A549 (cell line): Measurements from ENCODE around the gene MRPL12. TPM values are rescaled to one million over a fixed set of nuclear protein-coding genes. Genes with fewer than 3 reads are reported as not detected.

ENCODE experiments used
- ATAC-seq, 2 experiments: fragments of 200-7000 bp in 1 of 2; fragments of >200 bp in 1 of 2; cut with Nextera tagmentation in 1 of 2; cut with Tn5 transposase in 1 of 2; 3 replicates each; pipeline versions ENCODE4 v1.8.0 to v1.9.1; 2018 to 2020; ENCODE audit warnings: mild to moderate bottlenecking in 1 of 2, moderate library complexity in 1 of 2
- CTCF ChIA-PET: fragments of 300-600 bp; sonication (Branson Sonifier 250); formaldehyde crosslinking; extraction: SDS; loops from one replicate; lab custom pipeline; 2021; ENCODE audit warnings: antibody characterized with exemption, inconsistent platforms; lab: Yijun Ruan, JAX
- POLR2A ChIA-PET: fragments of 350-600 bp; formaldehyde crosslinking; extraction: SDS; loops from one replicate; lab custom pipeline; 2021; ENCODE audit warnings: antibody characterized with exemption, inconsistent platforms; lab: Yijun Ruan, JAX
- DNase-seq, 2 experiments: peaks; one replicate each; pipeline versions ENCODE4 v3.0.0 to v3.0.0-alpha.2; 2011 to 2016; ENCODE audit warnings: low read depth in 1 of 2, low spot score in 1 of 2
- FAIRE-seq: peaks from 2 replicates; lab custom pipeline; 2011; peaks lifted over from hg19 to GRCh38; lab: Jason Lieb, UNC
- H3K27ac ChIP-seq, 2 experiments: fragments of >200 bp; sonication (Bioruptor Twin); formaldehyde crosslinking; 3 replicates each; pipeline ENCODE4 v1.5.1; 2016 to 2017
- H3K4me1 ChIP-seq: fragments of >200 bp; sonication (Bioruptor Twin); formaldehyde crosslinking; 3 replicates; pipeline ENCODE4 v1.6.1; 2016
- H3K4me2 ChIP-seq: fragments of >200 bp; sonication (Bioruptor Twin); formaldehyde crosslinking; 3 replicates; pipeline ENCODE4 v1.6.1; 2016
- H3K4me3 ChIP-seq: fragments of >200 bp; sonication (Bioruptor Twin); formaldehyde crosslinking; 3 replicates; pipeline ENCODE4 v1.5.1; 2016
- H3K9me3 ChIP-seq: fragments of >200 bp; sonication (Bioruptor Twin); formaldehyde crosslinking; 3 replicates; pipeline ENCODE4 v1.6.1; 2016
- CBX8 ChIP-seq: fragments of 200-600 bp; sonication (generic); IDR thresholded peaks from 2 replicates; pipeline ENCODE4 v1.6.1; 2016
- CEBPB ChIP-seq, 2 experiments: fragments of >200 bp in 1 of 2; sonication (Bioruptor Twin) in 1 of 2; formaldehyde crosslinking in 1 of 2; IDR thresholded peaks; 2 replicates each; pipeline ENCODE4 v1.6.1; 2012 to 2016
- CHD4 ChIP-seq: fragments of 200-600 bp; sonication (generic); IDR thresholded peaks from 2 replicates; pipeline ENCODE4 v1.6.1; 2016; ENCODE audit warnings: antibody characterized with exemption, mild to moderate bottlenecking, borderline replicate concordance
- EHF ChIP-seq: fragments of 250-450 bp; sonication (Bioruptor Pico); IDR thresholded peaks from 2 replicates; pipeline ENCODE4 v1.5.0; 2020; ENCODE audit warnings: mild to moderate bottlenecking
- EHMT2 ChIP-seq: fragments of 200-600 bp; sonication (generic); IDR thresholded peaks from 2 replicates; pipeline ENCODE4 v1.6.1; 2016; ENCODE audit warnings: antibody characterized with exemption, low read depth, mild to moderate bottlenecking, moderate library complexity
- EP300 ChIP-seq, 2 experiments: fragments of >200 bp; sonication (Bioruptor Twin); formaldehyde crosslinking; IDR thresholded peaks; 2 replicates in 1 of 2; 3 replicates in 1 of 2; pipeline ENCODE4 v1.6.1; 2016 to 2017
- ESRRA ChIP-seq: fragments of 150-350 bp; IDR thresholded peaks from 2 replicates; pipeline ENCODE4 v1.6.1; 2014; ENCODE audit warnings: mild to moderate bottlenecking, low read length, borderline replicate concordance
- FOSL2 ChIP-seq, 2 experiments: fragments of 450-650 bp in 1 of 2; fragments of >200 bp in 1 of 2; sonication (Bioruptor Twin) in 1 of 2; formaldehyde crosslinking; IDR thresholded peaks; 2 replicates each; pipeline versions ENCODE4 v1.5.0 to v1.6.1; 2016 to 2020; ENCODE audit warnings: mild to moderate bottlenecking in 1 of 2, moderate library complexity in 1 of 2
- GATA3 ChIP-seq: IDR thresholded peaks from 2 replicates; pipeline ENCODE4 v1.6.1; 2012; ENCODE audit warnings: borderline replicate concordance
- HMGXB4 ChIP-seq: fragments of 250-450 bp; sonication (Bioruptor Pico); IDR thresholded peaks from 2 replicates; pipeline ENCODE4 v1.5.0; 2021; ENCODE audit warnings: mild to moderate bottlenecking, moderate library complexity, borderline replicate concordance
- JUN ChIP-seq, 2 experiments: fragments of >200 bp; sonication (Bioruptor Twin); formaldehyde crosslinking; IDR thresholded peaks; 2 replicates in 1 of 2; 3 replicates in 1 of 2; pipeline ENCODE4 v1.6.1; 2016 to 2017
- KDM1A ChIP-seq: fragments of 200-600 bp; sonication (generic); IDR thresholded peaks from 2 replicates; pipeline ENCODE4 v1.6.1; 2016; ENCODE audit warnings: low read depth, mild to moderate bottlenecking
- POLR2AphosphoS2 ChIP-seq: conservative IDR thresholded peaks from 2 replicates; pipeline ENCODE4 v1.6.1; 2012; ENCODE audit warnings: low read length, improper control_type of control experiment, inconsistent platforms
- RAD21 ChIP-seq, 2 experiments: fragments of >200 bp in 1 of 2; sonication (Bioruptor Twin) in 1 of 2; formaldehyde crosslinking in 1 of 2; IDR thresholded peaks in 1 of 2; conservative IDR thresholded peaks in 1 of 2; 2 replicates in 1 of 2; 3 replicates in 1 of 2; pipeline ENCODE4 v1.6.1; 2012 to 2018; ENCODE audit warnings: inconsistent platforms in 1 of 2
- RARB ChIP-seq: fragments of 250-450 bp; sonication (Bioruptor Pico); IDR thresholded peaks from 2 replicates; pipeline ENCODE4 v1.8.0; 2021; ENCODE audit warnings: mild to moderate bottlenecking, moderate library complexity
- RFX5 ChIP-seq: fragments of 450-650 bp; IDR thresholded peaks from 2 replicates; pipeline ENCODE4 v1.7.1; 2014; ENCODE audit warnings: antibody characterized with exemption, mild to moderate bottlenecking, moderate library complexity
- SREBF2 ChIP-seq: fragments of 450-650 bp; IDR thresholded peaks from 2 replicates; pipeline ENCODE4 v1.6.1; 2014; ENCODE audit warnings: mild to moderate bottlenecking, moderate library complexity
- ZNF302 ChIP-seq: fragments of 250-450 bp; sonication (Bioruptor Pico); IDR thresholded peaks from 2 replicates; pipeline ENCODE4 v1.9.0; 2021; ENCODE audit warnings: inconsistent platforms, mild to moderate bottlenecking, moderate library complexity
- ZSCAN20 ChIP-seq: fragments of 250-450 bp; sonication (Bioruptor Pico); IDR thresholded peaks from 2 replicates; pipeline ENCODE4 v1.8.0; 2022; ENCODE audit warnings: mild to moderate bottlenecking, moderate library complexity
- WGBS: methylation state at CpG from one replicate; pipeline ENCODE4 v1.1.6; 2017; ENCODE audit errors: missing lambda C conversion rate; 5-methylcytosine and 5-hydroxymethylcytosine counted together
- polyA plus RNA-seq, 4 experiments: library from polyadenylated mRNA; depleted of rRNA in 3 of 4; stranded (reverse); fragments of >200 nt; fragmentation: RNase III in 1 of 4; extraction: RNeasy Plus Mini Kit Qiagen cat#74134 plus additional on column Dnase treatment in 1 of 4; gene quantifications; 2 replicates in 3 of 4; 3 replicates in 1 of 4; pipeline ENCODE4 v1.2.3, GENCODE V29; 2011 to 2017
- TF ChIP-seq, protein P1 (sequence below): fragments of >200 bp; sonication (Bioruptor Twin); formaldehyde crosslinking; IDR thresholded peaks from 3 replicates; pipeline ENCODE4 v1.5.1; 2016
- TF ChIP-seq, protein P2 (sequence below): fragments of 150-350 bp; IDR thresholded peaks from 2 replicates; pipeline ENCODE4 v1.6.1; 2014; ENCODE audit warnings: low read depth, mild to moderate bottlenecking, low read length
- TF ChIP-seq, protein P3 (sequence below): IDR thresholded peaks from 2 replicates; pipeline ENCODE4 v1.6.1; 2012

The MRPL12 gene
- polyA plus RNA-seq, 2 of the 4 experiments (the other 2 are of a cell fraction), result 161 to 215 TPM

GRCh38 chr17:81655378-81656117, 47.6 kb upstream of the MRPL12 start:
- no peaks in the 10 kb centered on the region for H3K9me3 ChIP-seq
- no peak overlapping the region for H3K4me3 ChIP-seq
- peak overlapping the region in 1 of 2 experiments; percentile 2; a peak in 1 of 6 replicates for H3K27ac ChIP-seq
- ATAC-seq, result peak in 1 of 2 experiments; percentile 4; a peak in 1 of 6 replicates
- H3K4me2 ChIP-seq, result no peak overlapping the region
- 85% methylated on average over 18 of the region's 18 CpGs for WGBS
- CTCF ChIA-PET, result interaction anchor here (0.8 to 3.4 kb wide), 7 partner anchors 10 to 54 kb away, joined by 3 to 17 read pairs (median 4); no protein-coding TSS in a partner anchor
- no peak for DNase-seq
- no peak for FAIRE-seq
- POLR2A ChIA-PET, result interaction anchor here (1.0 to 1.4 kb wide), 2 partner anchors 11 to 19 kb away, joined by 3 read pairs; partner anchors contain the start of genes CCDC137, NPLOC4 and TSPAN10
- peaks cover 14% of the 10 kb centered on the region for H3K4me1 ChIP-seq
- TF ChIP-seq GATA3 (no peak), RAD21 (conservative IDR thresholded peaks at IDR 0.05 in 1 of 2, IDR thresholded peaks at IDR 0.05 in 1 of 2) (no peak), SREBF2 (no peak), ZSCAN20 (CRISPR knock-in tag) (no peak), EP300 (IDR thresholded peaks at IDR 0.05) (no peak), CHD4 (no peak), RFX5 (no peak), FOSL2 (IDR thresholded peaks at IDR 0.05) (no peak), FOSL2 (CRISPR knock-in tag; IDR thresholded peaks at IDR 0.05) (no peak)
- TF ChIP-seq, protein P1, sequence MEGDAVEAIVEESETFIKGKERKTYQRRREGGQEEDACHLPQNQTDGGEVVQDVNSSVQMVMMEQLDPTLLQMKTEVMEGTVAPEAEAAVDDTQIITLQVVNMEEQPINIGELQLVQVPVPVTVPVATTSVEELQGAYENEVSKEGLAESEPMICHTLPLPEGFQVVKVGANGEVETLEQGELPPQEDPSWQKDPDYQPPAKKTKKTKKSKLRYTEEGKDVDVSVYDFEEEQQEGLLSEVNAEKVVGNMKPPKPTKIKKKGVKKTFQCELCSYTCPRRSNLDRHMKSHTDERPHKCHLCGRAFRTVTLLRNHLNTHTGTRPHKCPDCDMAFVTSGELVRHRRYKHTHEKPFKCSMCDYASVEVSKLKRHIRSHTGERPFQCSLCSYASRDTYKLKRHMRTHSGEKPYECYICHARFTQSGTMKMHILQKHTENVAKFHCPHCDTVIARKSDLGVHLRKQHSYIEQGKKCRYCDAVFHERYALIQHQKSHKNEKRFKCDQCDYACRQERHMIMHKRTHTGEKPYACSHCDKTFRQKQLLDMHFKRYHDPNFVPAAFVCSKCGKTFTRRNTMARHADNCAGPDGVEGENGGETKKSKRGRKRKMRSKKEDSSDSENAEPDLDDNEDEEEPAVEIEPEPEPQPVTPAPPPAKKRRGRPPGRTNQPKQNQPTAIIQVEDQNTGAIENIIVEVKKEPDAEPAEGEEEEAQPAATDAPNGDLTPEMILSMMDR, result no peak

- ChIA-PET CTCF (interaction anchor here (0.8 to 3.4 kb wide), 7 partner anchors 9 to 55 kb away, joined by 3 to 17 read pairs (median 4); no protein-coding TSS in a partner anchor), POLR2A (interaction anchor here (1.0 to 1.4 kb wide), 2 partner anchors 11 to 19 kb away, joined by 3 read pairs; partner anchors contain the start of genes CCDC137, NPLOC4 and TSPAN10)
- WGBS, result 83% methylated on average over 15 of the region's 15 CpGs
- Histone ChIP-seq H3K9me3 (no peaks in the 10 kb centered on the region), H3K4me3 (no peak within 1 kb of the TSS), H3K4me2 (no peak within 1 kb of the TSS), H3K27ac (peak within 1 kb of the TSS in 1 of 2 experiments; percentile 2; a peak in 1 of 6 replicates), H3K4me1 (peaks cover 9% of the 10 kb centered on the region)
- 0 out of 6 replicates have a peak, but pooled peaks of 1 of the 2 experiments have one; percentile 5 for ATAC-seq
- TF ChIP-seq CEBPB (IDR thresholded peaks at IDR 0.05) (no peak), EHF (CRISPR knock-in tag) (no peak)
- no peak for DNase-seq
- FAIRE-seq, result no peak
Measured at GRCh38 chr17:81656118-81656743, 46.9 kb upstream of the MRPL12 start, which contains the start of gene PDE6G. Gene PDE6G, minus strand, starts transcription at chr17:81656542. Its CDS starts 3,237 bp downstream, at chr17:81653305.

GRCh38 chr17:81656835-81657234, 46.3 kb upstream of the MRPL12 start:
- CTCF ChIA-PET, result interaction anchor here (1.1 to 3.4 kb wide), 5 partner anchors 15 to 55 kb away, joined by 3 to 17 read pairs (median 6); no protein-coding TSS in a partner anchor

More at GRCh38 chr17:81656835-81657234, 46.3 kb upstream of the MRPL12 start:
- POLR2A ChIA-PET, result interaction anchor here (1.4 kb wide), 1 partner anchor 20 kb away, joined by 3 read pairs; the partner anchor contains the start of genes NPLOC4 and TSPAN10
- no peak for DNase-seq
- Histone ChIP-seq H3K4me3 (no peak overlapping the region), H3K9me3 (no peaks in the 10 kb centered on the region), H3K4me1 (peaks cover 3% of the 10 kb centered on the region), H3K27ac (no peak overlapping the region), H3K4me2 (no peak overlapping the region)
- WGBS, result 87% methylated on average over 3 of the region's 4 CpGs
- no peak for ATAC-seq
- FAIRE-seq, result no peak
- TF ChIP-seq EHF (CRISPR knock-in tag), result no peak
- TF ChIP-seq RARB (CRISPR knock-in tag), result no peak
- no peak for TF ChIP-seq CBX8
- no peak for TF ChIP-seq KDM1A
- TF ChIP-seq EHMT2, result no peak
- TF ChIP-seq JUN (IDR thresholded peaks at IDR 0.05), result no peak
- no peak for TF ChIP-seq HMGXB4
- TF ChIP-seq, protein P2, sequence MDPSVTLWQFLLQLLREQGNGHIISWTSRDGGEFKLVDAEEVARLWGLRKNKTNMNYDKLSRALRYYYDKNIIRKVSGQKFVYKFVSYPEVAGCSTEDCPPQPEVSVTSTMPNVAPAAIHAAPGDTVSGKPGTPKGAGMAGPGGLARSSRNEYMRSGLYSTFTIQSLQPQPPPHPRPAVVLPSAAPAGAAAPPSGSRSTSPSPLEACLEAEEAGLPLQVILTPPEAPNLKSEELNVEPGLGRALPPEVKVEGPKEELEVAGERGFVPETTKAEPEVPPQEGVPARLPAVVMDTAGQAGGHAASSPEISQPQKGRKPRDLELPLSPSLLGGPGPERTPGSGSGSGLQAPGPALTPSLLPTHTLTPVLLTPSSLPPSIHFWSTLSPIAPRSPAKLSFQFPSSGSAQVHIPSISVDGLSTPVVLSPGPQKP, result no peak
- TF ChIP-seq POLR2AphosphoS2, result no peak
- TF ChIP-seq ZNF302 (CRISPR knock-in tag), result no peak
- no peak for TF ChIP-seq ESRRA
- TF ChIP-seq, protein P3, sequence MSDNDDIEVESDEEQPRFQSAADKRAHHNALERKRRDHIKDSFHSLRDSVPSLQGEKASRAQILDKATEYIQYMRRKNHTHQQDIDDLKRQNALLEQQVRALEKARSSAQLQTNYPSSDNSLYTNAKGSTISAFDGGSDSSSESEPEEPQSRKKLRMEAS, result no peak
